AG04450 (cell line): ENCODE results near the gene NKAIN2. TPM values are rescaled to one million over a fixed set of nuclear protein-coding genes. Genes with fewer than 3 reads are reported as not detected.
"Not testable (repeated sequence)": the region's sequence is repeated elsewhere in the genome, so short reads cannot be mapped to it uniquely, and the experiment has no call there.

Experiments
- CTCF ChIA-PET: fragments of 300-600, 350-600 bp; formaldehyde crosslinking; extraction: SDS; loops from one replicate; lab custom pipeline; 2022; ENCODE audit warnings: antibody characterized with exemption, inconsistent platforms; lab: Charles Lee
- POLR2A ChIA-PET: fragments of 350-600 bp; formaldehyde crosslinking; extraction: SDS; loops from one replicate; lab custom pipeline; 2021; ENCODE audit warnings: antibody characterized with exemption, inconsistent platforms; lab: Yijun Ruan, JAX
- DNase-seq: peaks from one replicate; pipeline ENCODE4 v3.0.0-alpha.2; 2011; ENCODE audit warnings: low read depth, low spot score
- H3K27ac ChIP-seq: one replicate; pipeline ENCODE4 v1.5.1; 2012; ENCODE audit warnings: low read depth, low read length, control low read depth
- H3K27me3 ChIP-seq: one replicate; pipeline ENCODE4 v1.6.0; 2012; ENCODE audit warnings: low read length; ENCODE audit not compliant: control insufficient read depth, insufficient read depth
- H3K4me3 ChIP-seq: 2 replicates; pipeline ENCODE4 v1.5.1; 2011; ENCODE audit warnings: mild to moderate bottlenecking, low read depth, low read length, control low read depth
- H3K9me3 ChIP-seq: 2 replicates; pipeline ENCODE4 v1.5.1; 2012; ENCODE audit warnings: low read length; ENCODE audit not compliant: control insufficient read depth, insufficient read depth
- polyA plus RNA-seq: library from polyadenylated mRNA; depleted of rRNA; stranded (reverse); fragments of >200 nt; gene quantifications from 2 replicates; pipeline ENCODE4 v1.2.3, GENCODE V29; 2011
- TF ChIP-seq, protein P1 (sequence below): IDR thresholded peaks from 2 replicates; pipeline ENCODE4 v1.5.1; 2011; ENCODE audit warnings: low read depth, low read length, control low read depth, inconsistent platforms

Gene NKAIN2
- polyA plus RNA-seq, 1 experiment: not detected

- TF ChIP-seq, protein P1, sequence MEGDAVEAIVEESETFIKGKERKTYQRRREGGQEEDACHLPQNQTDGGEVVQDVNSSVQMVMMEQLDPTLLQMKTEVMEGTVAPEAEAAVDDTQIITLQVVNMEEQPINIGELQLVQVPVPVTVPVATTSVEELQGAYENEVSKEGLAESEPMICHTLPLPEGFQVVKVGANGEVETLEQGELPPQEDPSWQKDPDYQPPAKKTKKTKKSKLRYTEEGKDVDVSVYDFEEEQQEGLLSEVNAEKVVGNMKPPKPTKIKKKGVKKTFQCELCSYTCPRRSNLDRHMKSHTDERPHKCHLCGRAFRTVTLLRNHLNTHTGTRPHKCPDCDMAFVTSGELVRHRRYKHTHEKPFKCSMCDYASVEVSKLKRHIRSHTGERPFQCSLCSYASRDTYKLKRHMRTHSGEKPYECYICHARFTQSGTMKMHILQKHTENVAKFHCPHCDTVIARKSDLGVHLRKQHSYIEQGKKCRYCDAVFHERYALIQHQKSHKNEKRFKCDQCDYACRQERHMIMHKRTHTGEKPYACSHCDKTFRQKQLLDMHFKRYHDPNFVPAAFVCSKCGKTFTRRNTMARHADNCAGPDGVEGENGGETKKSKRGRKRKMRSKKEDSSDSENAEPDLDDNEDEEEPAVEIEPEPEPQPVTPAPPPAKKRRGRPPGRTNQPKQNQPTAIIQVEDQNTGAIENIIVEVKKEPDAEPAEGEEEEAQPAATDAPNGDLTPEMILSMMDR: no peak
- ChIA-PET POLR2A (no interaction called here), CTCF (no interaction called here)
Observed at GRCh38 chr6:124158024-124158423, 354.4 kb downstream of the NKAIN2 start.

DNA sequence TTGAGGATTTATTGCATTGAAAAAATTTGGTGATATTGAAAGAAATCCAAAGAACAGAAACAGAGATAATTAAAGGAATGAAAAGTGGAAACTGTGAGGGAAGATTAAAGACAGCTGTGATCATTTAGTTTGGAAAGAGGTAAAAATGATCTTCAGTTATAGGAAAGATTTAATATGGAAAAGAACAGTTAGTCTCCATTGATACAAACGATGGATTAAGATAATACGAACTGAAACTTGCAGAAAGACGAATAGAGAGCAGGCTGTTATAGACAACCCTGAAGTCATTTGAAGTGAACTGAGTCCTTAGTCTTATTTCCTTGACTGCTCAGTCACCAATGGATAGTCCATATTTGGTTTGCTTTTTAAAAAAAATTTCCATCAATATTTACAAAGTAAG lies 360.0 kb downstream of the NKAIN2 start:
- Histone ChIP-seq H3K4me3 (no peak overlapping the region), H3K27ac (no peak overlapping the region), H3K9me3 (no peaks in the 10 kb centered on the region), H3K27me3 (no peaks in the 10 kb centered on the region)
- TF ChIP-seq, protein P1: no peak
- DNase-seq: no peak
- CTCF ChIA-PET: no interaction called here
- POLR2A ChIA-PET: no interaction called here

More at GRCh38 chr6:124158024-124158423, 354.4 kb downstream of the NKAIN2 start:
- no peak overlapping the region for H3K27ac ChIP-seq
- DNase-seq: no peak
- H3K4me3 ChIP-seq: no peak overlapping the region
- H3K27me3 ChIP-seq: no peaks in the 10 kb centered on the region
- H3K9me3 ChIP-seq: no peaks in the 10 kb centered on the region

- no peaks in the 10 kb centered on the region for H3K27me3 ChIP-seq
- no peaks in the 10 kb centered on the region for H3K9me3 ChIP-seq
- H3K4me3 ChIP-seq: no peak overlapping the region
- H3K27ac ChIP-seq: no peak overlapping the region
- DNase-seq: no peak
- ChIA-PET CTCF (no interaction called here), POLR2A (no interaction called here)
- TF ChIP-seq, protein P1: no peak
Observed at GRCh38 chr6:124164343-124164742, 360.7 kb downstream of the NKAIN2 start.

DNA sequence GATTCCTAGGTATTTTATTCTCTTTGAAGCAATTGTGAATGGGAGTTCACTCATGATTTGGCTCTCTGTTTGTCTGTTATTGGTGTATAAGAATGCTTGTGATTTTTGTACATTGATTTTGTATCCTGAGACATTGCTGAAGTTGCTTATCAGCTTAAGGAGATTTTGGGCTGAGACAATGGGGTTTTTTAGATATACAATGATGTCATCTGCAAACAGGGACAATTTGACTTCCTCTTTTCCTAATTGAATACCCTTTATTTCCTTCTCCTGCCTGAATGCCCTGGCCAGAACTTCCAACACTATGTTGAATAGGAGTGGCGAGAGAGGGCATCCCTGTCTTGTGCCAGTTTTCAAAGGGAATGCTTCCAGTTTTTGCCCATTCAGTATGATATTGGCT lies 363.6 kb downstream of the NKAIN2 start:
- H3K27ac ChIP-seq, H3K9me3 ChIP-seq, H3K27me3 ChIP-seq, CTCF ChIA-PET, DNase-seq, H3K4me3 ChIP-seq, POLR2A ChIA-PET: not testable (repeated sequence)

GRCh38 chr6:124190256-124190655 lies 386.6 kb downstream of the NKAIN2 start:
- TF ChIP-seq, protein P1: no peak
- ChIA-PET POLR2A (no interaction called here), CTCF (no interaction called here)
- H3K27me3 ChIP-seq: no peaks in the 10 kb centered on the region
- no peak for DNase-seq
- H3K4me3 ChIP-seq: no peak overlapping the region
- H3K9me3 ChIP-seq: no peaks in the 10 kb centered on the region; the same call in 1 of the 2 replicates
- no peak overlapping the region for H3K27ac ChIP-seq

GRCh38 chr6:124193132-124193531 lies 389.5 kb downstream of the NKAIN2 start:
- ChIA-PET CTCF (no interaction called here), POLR2A (no interaction called here)
- H3K27ac ChIP-seq: no peak overlapping the region
- H3K27me3 ChIP-seq: no peaks in the 10 kb centered on the region
- TF ChIP-seq, protein P1: no peak
- no peak overlapping the region for H3K4me3 ChIP-seq
- H3K9me3 ChIP-seq: no peaks in the 10 kb centered on the region; the same call in 1 of the 2 replicates
- no peak for DNase-seq
